ENCODE data around the gene ELAVL2. TPM values are rescaled to one million over a fixed set of nuclear protein-coding genes. Genes with fewer than 3 reads are reported as not detected.

Gene ELAVL2
- total RNA-seq, 1 experiment from 2014 or later, result 16.8 TPM

- Histone ChIP-seq H3K79me2 (ENCODE audit: insufficient read depth, low read length) (peaks cover 7% of the 10 kb centered on the region; the same call in 1 of the 2 replicates), H2BK12ac (ENCODE audit: insufficient read length, low read depth, low read length) (no peak overlapping the region), H3K4me2 (ENCODE audit: insufficient read depth, insufficient read length, low read length) (peak overlapping the region; percentile 98), H2BK5ac (ENCODE audit: insufficient read length, low read length) (no peak overlapping the region), H2AK5ac (ENCODE audit: insufficient read length, low read length) (no peak overlapping the region), H3K14ac (ENCODE audit: insufficient read depth, low read length) (no peak overlapping the region; the same call in 1 of the 2 replicates), H3K79me1 (ENCODE audit: insufficient read depth, low read depth, low read length, poor library complexity, severe bottlenecking) (no peaks in the 10 kb centered on the region), H4K8ac (replicated peaks; ENCODE audit: insufficient read length, low read depth, low read length) (no peak overlapping the region), H4K20me1 (ENCODE audit: control insufficient read depth, insufficient read depth, insufficient read length) (no peaks in the 10 kb centered on the region), H3K4ac (ENCODE audit: low read depth, low read length) (no peak overlapping the region), H2AFZ (ENCODE audit: low read length) (no peak overlapping the region), H3K23ac (ENCODE audit: insufficient read length, low read depth, low read length) (no peak overlapping the region), H2BK20ac (ENCODE audit: low read depth, low read length, poor library complexity, severe bottlenecking) (no peak overlapping the region), H3K9me3 (ENCODE audit: control insufficient read depth, low read depth, low read length) (no peaks in the 10 kb centered on the region), H3K9ac (ENCODE audit: extremely low read depth, insufficient read length, low read length) (no peak overlapping the region), H4K91ac (ENCODE audit: insufficient read length, low read depth, low read length) (no peak overlapping the region), H3K27me3 (ENCODE audit: insufficient read depth, low read length) (peaks cover 8% of the 10 kb centered on the region; the same call in 1 of the 2 replicates), H3K56ac (ENCODE audit: insufficient read length, low read depth, low read length) (no peak overlapping the region), H2BK120ac (ENCODE audit: low read depth, low read length, poor library complexity, severe bottlenecking) (no peak overlapping the region), H3T11ph (ENCODE audit: low read length) (no peak overlapping the region), H3K18ac (ENCODE audit: insufficient read length, low read depth, low read length) (no peak overlapping the region), H3K23me2 (ENCODE audit: insufficient read length, low read depth, low read length, poor library complexity, severe bottlenecking) (peaks cover 52% of the 10 kb centered on the region), H2BK15ac (ENCODE audit: low read depth, low read length) (no peak overlapping the region), H3K4me1 (ENCODE audit: insufficient read depth, low read length) (peaks cover 9% of the 10 kb centered on the region; the same call in 1 of the 2 replicates), H4K5ac (ENCODE audit: insufficient read length, low read depth, low read length) (no peak overlapping the region), H3K27ac (ENCODE audit: insufficient read length, low read depth, low read length) (no peak overlapping the region)
- H3K27me3 Mint-ChIP-seq (ENCODE audit: low read depth), result peaks cover 30% of the 10 kb centered on the region
- H3K27ac Mint-ChIP-seq, result no peak overlapping the region
- DNase-seq, result no peak
- H3K4me3 Mint-ChIP-seq, result no peak overlapping the region
- H3K4me1 Mint-ChIP-seq, result peaks cover 19 to 30% of the 10 kb centered on the region in 2 experiments
- TF ChIP-seq CTCF (conservative IDR thresholded peaks at IDR 0.05), result no peak
- H3K36me3 Mint-ChIP-seq (ENCODE audit: insufficient read depth in 1 of 3, low read depth in 3 of 3), result no peaks in the 10 kb centered on the region; a peak in 1 of 7 replicates
- H3K9me3 Mint-ChIP-seq, result no peaks in the 10 kb centered on the region; a peak in 1 of 5 replicates
- no CpG with 5 or more reads among the region's 36 CpGs for WGBS (ENCODE audit: extremely low coverage, insufficient read length, low lambda C conversion rate)
Measured at GRCh38 chr9:23823986-23824829, 1.8 kb downstream of the ELAVL2 start.
